ENCODE data around the gene SCGB1A1.

GRCh38 chr11:62393735-62394134 lies 25.1 kb upstream of the SCGB1A1 start:
- TF ChIP-seq, protein P1, sequence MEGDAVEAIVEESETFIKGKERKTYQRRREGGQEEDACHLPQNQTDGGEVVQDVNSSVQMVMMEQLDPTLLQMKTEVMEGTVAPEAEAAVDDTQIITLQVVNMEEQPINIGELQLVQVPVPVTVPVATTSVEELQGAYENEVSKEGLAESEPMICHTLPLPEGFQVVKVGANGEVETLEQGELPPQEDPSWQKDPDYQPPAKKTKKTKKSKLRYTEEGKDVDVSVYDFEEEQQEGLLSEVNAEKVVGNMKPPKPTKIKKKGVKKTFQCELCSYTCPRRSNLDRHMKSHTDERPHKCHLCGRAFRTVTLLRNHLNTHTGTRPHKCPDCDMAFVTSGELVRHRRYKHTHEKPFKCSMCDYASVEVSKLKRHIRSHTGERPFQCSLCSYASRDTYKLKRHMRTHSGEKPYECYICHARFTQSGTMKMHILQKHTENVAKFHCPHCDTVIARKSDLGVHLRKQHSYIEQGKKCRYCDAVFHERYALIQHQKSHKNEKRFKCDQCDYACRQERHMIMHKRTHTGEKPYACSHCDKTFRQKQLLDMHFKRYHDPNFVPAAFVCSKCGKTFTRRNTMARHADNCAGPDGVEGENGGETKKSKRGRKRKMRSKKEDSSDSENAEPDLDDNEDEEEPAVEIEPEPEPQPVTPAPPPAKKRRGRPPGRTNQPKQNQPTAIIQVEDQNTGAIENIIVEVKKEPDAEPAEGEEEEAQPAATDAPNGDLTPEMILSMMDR (IDR thresholded peaks at IDR 0.05) = no peak
- TF ChIP-seq POLR2A (IDR thresholded peaks at IDR 0.05) = no peak
